GM18868 (cell line): ENCODE results near the gene BEND4.

Experiments
- ATAC-seq: cut with Tn5 transposase; IDR thresholded peaks from one replicate; pipeline ENCODE4 v1.9.1; 2021; ENCODE audit warnings: mild to moderate bottlenecking, moderate library complexity; ENCODE audit not compliant: unreplicated experiment

The BEND4 gene

DNA sequence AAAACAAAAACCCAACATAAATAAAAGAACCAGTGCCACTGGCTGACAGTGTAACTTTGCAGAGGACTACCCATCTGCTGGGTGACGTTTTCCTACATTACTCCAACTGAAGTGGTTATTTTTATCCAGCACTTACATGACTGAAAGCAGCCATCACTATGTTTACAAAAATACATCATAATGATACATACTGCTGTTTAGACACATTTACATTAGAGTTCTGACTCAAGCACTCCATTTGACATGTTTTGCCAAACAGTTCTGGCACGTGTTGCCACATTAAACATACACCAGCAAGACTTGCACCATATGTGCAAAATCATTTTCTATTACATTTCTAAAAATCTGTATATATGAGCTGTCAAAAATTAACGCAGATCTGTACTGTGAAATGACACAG lies 39.6 kb downstream of the BEND4 start:
- no peak for ATAC-seq

DNA sequence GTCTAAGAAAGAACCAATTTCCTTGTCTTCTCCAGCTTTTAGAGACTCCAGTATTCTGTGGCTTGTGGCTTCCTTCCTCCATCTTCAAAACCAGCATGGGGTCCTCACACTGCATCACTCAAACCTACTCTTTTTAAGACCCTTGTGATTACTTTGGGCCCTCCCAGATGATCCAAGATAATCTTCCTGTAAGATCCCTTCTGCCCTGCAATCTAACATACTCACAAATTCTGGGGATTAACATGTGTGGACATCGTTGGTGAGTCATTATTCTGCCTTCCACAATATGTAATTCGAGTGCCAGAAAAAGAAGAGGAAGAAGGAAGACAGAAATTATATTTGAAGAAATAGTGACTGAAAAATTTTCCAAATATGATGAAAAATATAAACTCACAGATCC lies 47.9 kb downstream of the BEND4 start:
- ATAC-seq = no peak

DNA sequence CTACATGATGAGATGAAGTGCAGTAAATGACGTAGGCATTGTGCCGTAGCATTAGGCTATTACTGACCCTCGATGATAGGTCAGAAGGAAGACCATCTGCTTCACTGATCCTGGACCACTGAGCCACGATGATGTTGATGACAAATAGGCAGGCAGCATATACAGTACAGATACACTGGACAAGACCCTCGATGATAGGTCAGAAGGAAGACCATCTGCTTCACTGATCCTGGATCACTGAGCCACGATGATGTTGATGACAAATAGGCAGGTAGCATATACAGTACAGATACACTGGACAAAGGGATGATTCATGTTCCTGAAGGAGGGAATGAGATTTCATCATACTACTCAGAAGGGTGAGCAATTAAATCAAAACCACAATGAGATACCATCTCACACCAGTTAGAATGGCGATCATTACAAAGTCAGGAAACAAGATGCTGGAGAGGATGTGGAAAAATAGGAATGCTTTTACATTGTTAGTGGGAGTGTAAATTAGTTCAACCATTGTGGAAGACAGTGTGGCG lies 50.9 kb downstream of the BEND4 start:
- no peak for ATAC-seq

DNA sequence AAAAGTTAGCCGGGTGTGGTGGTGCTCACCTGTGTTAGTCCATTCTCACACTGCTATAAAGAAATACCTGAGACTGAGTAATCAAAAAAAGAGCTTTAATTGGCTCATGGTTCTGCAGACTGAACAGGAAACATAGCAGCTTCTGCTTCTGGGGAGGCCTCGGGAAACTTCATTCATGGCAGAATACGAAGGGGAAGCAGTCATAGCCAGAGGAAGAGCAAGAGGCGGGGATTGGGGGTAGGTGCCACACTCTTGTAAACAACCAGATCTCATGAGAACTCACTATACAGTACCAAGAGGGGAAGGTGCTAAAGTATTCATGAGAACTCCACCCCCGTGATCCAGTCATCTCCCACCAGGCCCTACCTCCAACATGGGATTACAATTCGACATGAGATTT lies 64.1 kb downstream of the BEND4 start:
- no peak for ATAC-seq

DNA sequence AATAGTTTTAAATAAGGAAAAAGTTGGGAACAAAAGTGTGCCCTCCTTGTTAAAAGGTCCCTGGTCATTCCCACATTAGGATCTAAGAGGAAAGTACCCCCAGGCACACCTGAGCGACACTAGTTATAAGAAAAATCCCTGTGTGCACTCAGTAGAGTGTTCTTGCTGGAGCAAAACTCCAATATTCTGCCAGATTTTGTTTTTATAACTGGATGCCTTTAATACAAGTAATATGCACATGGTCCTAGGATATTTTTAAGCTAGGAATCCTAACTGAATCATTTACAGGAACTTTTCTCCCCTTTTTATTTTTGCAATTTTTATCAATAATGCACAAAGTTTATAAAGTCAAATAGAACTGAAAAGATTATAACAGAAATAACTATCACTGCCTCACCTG lies 68.6 kb downstream of the BEND4 start:
- ATAC-seq = no peak

DNA sequence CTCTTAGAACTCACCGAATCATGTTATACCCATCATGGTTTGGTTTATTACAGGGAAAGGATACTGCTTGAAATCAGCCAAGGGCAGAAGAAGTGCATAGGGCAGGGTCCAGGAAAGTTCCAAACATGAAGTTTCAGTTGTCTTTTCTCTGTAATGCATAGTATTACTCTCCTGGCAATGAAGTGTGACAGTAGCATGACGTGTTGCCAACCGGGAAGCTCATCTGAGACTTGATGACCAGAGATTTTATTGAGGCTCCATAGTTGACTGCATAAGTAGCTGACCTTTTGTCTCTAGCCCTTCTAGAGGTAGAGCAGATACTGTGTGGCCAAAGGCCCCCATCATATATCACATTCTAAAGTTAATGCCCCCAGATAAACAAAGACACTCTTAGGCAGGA lies 72.1 kb downstream of the BEND4 start:
- peak; percentile 57 for ATAC-seq

DNA sequence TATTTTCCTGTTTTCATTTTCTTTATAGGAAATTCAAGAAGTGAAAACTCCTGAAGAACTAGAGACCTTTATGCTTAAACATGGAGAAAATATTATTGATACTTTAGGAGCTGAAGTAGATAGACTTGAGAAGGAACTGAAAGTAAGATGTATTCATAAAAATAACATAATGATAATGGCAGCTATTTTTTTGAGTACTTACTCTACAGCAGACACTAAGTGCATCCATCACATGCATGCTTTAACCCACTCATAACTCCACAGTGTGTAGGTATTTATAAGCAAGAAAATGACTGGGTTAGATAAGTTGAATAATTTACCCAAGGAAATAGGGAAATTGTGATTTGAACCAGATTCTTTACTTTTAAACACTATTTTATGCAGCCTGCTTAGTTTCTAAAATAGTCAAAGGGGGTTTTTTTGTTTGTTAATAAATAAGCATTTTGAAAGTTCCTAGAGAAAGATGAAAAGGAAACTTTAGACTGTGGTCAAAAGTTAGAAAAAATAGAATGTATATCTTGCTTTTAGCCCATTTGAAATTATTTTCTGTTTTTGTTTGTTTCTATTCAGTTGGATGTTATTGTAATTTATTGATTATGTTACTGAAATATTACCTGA lies 74.2 kb downstream of the BEND4 start:
- peak; percentile 92 for ATAC-seq

DNA sequence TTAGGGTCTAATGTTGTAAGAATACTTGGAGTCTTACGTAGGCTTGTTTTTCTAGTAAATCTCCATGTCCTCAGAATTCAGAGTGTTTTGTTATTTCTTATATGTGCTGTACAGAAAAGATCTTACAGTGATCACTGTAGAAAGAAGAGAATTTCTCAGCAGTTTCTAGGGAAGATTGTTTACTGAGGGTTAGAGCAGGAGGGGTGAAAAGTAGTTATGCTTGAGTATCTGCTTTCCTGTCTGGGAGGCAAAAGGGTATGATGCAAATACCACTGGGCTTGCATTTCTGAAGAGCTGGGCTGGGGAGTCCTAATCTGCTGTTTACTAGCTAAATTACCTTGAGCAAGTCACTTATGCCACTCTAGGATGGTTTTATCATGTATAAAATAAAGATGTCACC lies 78.2 kb downstream of the BEND4 start:
- no peak for ATAC-seq

DNA sequence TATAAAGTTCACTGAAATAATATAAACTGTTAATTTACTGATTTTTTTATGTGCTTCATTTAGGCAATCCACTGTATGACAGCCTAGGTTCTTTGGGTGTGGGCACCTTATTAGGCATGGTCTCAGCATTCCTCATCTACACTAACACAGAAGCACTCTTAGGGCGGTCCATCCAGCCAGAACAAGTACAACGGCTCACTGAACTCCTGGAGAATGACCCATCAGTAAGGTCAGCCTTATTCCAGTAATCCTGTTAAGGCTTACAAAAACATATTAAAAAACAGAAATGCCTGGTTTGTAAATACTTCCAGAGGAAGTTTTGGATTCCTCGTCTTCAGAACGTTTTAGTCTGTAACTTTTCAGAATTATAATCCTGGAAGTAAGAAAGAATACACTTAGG lies 82.0 kb downstream of the BEND4 start:
- no peak for ATAC-seq

DNA sequence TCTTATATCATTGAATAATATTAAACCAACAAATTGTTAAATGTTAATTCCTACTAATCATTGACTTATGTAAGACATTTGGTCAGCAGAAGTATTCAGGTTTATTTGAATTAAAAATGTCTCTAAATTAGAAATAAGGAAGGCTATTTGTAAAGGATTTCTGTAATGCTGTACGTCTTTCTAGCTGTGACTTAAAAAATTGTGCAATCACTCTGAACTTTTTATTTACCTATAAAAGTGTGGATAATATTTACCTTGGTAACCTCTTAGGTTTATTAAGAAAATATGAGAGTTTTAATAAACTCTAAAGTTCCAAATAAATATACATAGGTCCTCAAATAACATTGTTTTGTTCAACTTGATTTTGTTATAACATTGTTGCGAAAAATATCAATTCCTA lies 85.2 kb downstream of the BEND4 start:
- no peak for ATAC-seq

DNA sequence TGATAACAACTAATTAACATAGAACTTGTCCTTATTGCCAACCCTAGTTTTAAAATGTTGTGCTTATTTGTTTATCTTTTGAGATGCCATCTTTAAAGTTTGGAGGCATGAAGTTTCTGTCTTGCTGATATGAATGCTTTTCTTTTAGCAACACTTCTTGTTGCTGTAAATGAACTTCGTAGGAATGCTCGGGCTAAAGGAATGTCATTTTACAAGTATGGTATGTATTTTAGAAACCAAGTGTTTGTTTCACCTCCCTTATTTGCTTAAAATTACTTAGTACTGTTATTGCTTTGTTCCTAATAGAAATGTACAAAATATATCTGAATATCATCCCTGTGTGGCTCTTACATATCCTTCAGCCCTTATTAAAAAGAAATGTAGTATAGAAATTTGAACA lies 86.1 kb downstream of the BEND4 start:
- no peak for ATAC-seq
